HL-60 (cell line): ENCODE results near the gene NUDT22.

ENCODE experiments used
- DNase-seq, 2 experiments: peaks; one replicate each; pipeline ENCODE4 v3.0.0-alpha.2; 2010 to 2020; ENCODE audit warnings: low read depth in 1 of 2, low spot score in 1 of 2
- H3K27ac ChIP-seq: fragments of 250-450 bp; sonication (Bioruptor Pico); replicated peaks from 2 replicates; pipeline ENCODE4 v1.5.1; 2020; ENCODE audit warnings: mild to moderate bottlenecking, moderate library complexity
- H3K27me3 ChIP-seq: fragments of 250-450 bp; sonication (Bioruptor Pico); 2 replicates; pipeline ENCODE4 v1.5.1; 2021; ENCODE audit warnings: mild to moderate bottlenecking, moderate library complexity; ENCODE audit not compliant: insufficient read depth, poor library complexity, severe bottlenecking
- H3K4me3 ChIP-seq: replicated peaks from 2 replicates; pipeline ENCODE4 v1.5.1; 2011; ENCODE audit warnings: mild to moderate bottlenecking, control low read depth, low read length; ENCODE audit not compliant: insufficient read depth
- CTCF ChIP-seq: IDR thresholded peaks from one replicate; pipeline ENCODE4 v1.5.1; 2011; ENCODE audit warnings: low read length, control low read depth, inconsistent platforms; ENCODE audit not compliant: insufficient read depth
- GABPA ChIP-seq: IDR thresholded peaks from 2 replicates; pipeline ENCODE4 v1.6.1; 2012; ENCODE audit warnings: low read depth
- POLR2AphosphoS5 ChIP-seq: IDR thresholded peaks from 2 replicates; pipeline ENCODE4 v1.6.1; 2012; ENCODE audit warnings: low read depth
- SPI1 ChIP-seq: IDR thresholded peaks from 2 replicates; pipeline ENCODE4 v1.6.1; 2012; ENCODE audit warnings: low read depth, mild to moderate bottlenecking, borderline replicate concordance
- TF ChIP-seq, protein P1 (sequence below): IDR thresholded peaks from 2 replicates; pipeline ENCODE4 v1.6.1; 2012; ENCODE audit warnings: low read depth; ENCODE audit not compliant: insufficient replicate concordance

Gene NUDT22

GRCh38 chr11:64186492-64187165 lies 39.4 kb upstream of the NUDT22 start:
- TF ChIP-seq POLR2AphosphoS5, result no peak
- no peak for TF ChIP-seq SPI1
- TF ChIP-seq CTCF, result no peak
- Histone ChIP-seq H3K4me3 (no peak overlapping the region), H3K27me3 (no peaks in the 10 kb centered on the region), H3K27ac (no peak overlapping the region; the same call in 1 of the 2 replicates)
- peak; percentile 21 to 29 for DNase-seq

DNA sequence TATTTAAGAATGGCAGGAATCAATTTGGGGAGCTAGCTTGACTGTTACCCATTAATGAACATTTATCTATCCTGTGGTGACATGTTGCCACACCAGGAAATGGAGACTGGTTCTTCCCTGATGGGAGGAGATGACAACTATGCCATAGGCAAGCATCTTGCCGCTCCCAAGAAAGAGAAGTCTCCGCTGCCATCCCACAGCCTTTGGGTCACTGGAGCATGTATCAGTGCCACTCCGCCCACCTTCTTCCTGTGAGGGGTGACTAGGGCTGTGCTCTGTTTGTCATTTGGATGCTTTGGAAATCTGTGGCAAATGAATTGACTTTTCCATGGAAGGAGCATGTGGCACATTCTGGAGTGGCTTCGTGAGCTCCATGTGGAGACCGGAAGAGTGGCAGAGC lies 33.6 kb upstream of the NUDT22 start:
- H3K27me3 ChIP-seq, result no peaks in the 10 kb centered on the region
- no peak for DNase-seq
- no peak overlapping the region for H3K27ac ChIP-seq
- no peak overlapping the region for H3K4me3 ChIP-seq
- TF ChIP-seq POLR2AphosphoS5, result no peak
- no peak for TF ChIP-seq CTCF
- TF ChIP-seq SPI1, result no peak
- TF ChIP-seq, protein P1, sequence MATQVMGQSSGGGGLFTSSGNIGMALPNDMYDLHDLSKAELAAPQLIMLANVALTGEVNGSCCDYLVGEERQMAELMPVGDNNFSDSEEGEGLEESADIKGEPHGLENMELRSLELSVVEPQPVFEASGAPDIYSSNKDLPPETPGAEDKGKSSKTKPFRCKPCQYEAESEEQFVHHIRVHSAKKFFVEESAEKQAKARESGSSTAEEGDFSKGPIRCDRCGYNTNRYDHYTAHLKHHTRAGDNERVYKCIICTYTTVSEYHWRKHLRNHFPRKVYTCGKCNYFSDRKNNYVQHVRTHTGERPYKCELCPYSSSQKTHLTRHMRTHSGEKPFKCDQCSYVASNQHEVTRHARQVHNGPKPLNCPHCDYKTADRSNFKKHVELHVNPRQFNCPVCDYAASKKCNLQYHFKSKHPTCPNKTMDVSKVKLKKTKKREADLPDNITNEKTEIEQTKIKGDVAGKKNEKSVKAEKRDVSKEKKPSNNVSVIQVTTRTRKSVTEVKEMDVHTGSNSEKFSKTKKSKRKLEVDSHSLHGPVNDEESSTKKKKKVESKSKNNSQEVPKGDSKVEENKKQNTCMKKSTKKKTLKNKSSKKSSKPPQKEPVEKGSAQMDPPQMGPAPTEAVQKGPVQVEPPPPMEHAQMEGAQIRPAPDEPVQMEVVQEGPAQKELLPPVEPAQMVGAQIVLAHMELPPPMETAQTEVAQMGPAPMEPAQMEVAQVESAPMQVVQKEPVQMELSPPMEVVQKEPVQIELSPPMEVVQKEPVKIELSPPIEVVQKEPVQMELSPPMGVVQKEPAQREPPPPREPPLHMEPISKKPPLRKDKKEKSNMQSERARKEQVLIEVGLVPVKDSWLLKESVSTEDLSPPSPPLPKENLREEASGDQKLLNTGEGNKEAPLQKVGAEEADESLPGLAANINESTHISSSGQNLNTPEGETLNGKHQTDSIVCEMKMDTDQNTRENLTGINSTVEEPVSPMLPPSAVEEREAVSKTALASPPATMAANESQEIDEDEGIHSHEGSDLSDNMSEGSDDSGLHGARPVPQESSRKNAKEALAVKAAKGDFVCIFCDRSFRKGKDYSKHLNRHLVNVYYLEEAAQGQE, result no peak
- no peak for TF ChIP-seq GABPA

DNA sequence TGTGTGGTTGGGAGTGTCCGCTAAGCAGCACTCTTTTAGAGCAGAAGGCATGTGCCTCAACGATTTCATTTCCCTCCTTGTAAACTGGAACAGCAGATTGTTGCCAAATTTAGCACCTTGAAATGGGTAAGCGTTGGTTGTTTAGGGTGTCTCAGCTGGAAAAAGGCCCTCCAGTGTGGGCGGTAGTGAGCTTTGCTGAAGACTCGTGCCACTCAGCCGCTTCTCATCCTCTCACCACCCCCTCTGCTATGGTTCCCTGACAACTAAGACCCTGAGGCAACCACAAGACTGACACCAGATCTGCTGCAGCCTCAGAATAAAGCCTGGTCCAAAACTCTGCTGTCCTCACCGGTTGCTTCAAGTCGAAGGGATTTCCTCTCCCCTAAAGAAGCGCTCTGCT lies 29.4 kb upstream of the NUDT22 start:
- Histone ChIP-seq H3K27ac (no peak overlapping the region), H3K4me3 (no peak overlapping the region), H3K27me3 (no peaks in the 10 kb centered on the region)
- no peak for DNase-seq
- TF ChIP-seq GABPA (no peak), POLR2AphosphoS5 (no peak), SPI1 (no peak)
- TF ChIP-seq, protein P1, result no peak

GRCh38 chr11:64198511-64198910 lies 27.6 kb upstream of the NUDT22 start:
- DNase-seq, result no peak
- no peaks in the 10 kb centered on the region for H3K27me3 ChIP-seq
- no peak overlapping the region for H3K4me3 ChIP-seq
- no peak for TF ChIP-seq SPI1
- no peak for TF ChIP-seq GABPA
- TF ChIP-seq, protein P1, result no peak
- TF ChIP-seq POLR2AphosphoS5, result no peak
- TF ChIP-seq CTCF, result no peak
- no peak overlapping the region for H3K27ac ChIP-seq
